Thyroid gland (tissue), 4 donors: Measurements from ENCODE around the gene PPP3CA. TPM values are rescaled to one million over a fixed set of nuclear protein-coding genes. Genes with fewer than 3 reads are reported as not detected.

Source experiments
- DNase-seq, 2 donors: peaks; one replicate each; pipeline ENCODE4 v3.0.0-alpha.2; 2019
- H3K27ac ChIP-seq, 3 donors: fragments of 200-600 bp; sonication (generic); 1 replicate in 2 of 3; 2 replicates in 1 of 3; pipeline ENCODE4 v1.5.1; 2016 to 2019; ENCODE audit warnings: mild to moderate bottlenecking in 1 of 3, moderate library complexity in 1 of 3
- H3K27me3 ChIP-seq: fragments of 200-600 bp; sonication (generic); one replicate; pipeline ENCODE4 v1.5.1; 2019
- H3K36me3 ChIP-seq, 2 donors: fragments of 200-600 bp; sonication (generic); one replicate each; pipeline ENCODE4 v1.5.1; 2016 to 2019
- H3K4me1 ChIP-seq, 2 donors: fragments of 200-600 bp; sonication (generic); one replicate each; pipeline ENCODE4 v1.5.1; 2017 to 2019
- H3K4me3 ChIP-seq, 3 donors: fragments of 200-600 bp; sonication (generic); replicated peaks in 1 of 3; 1 replicate in 2 of 3; 2 replicates in 1 of 3; pipeline ENCODE4 v1.5.1; 2016; ENCODE audit warnings: mild to moderate bottlenecking in 1 of 3
- H3K9me3 ChIP-seq: fragments of 200-600 bp; sonication (generic); one replicate; pipeline ENCODE4 v1.5.1; 2017
- POLR2A ChIP-seq, 2 donors: fragments of 450-650 bp; IDR thresholded peaks; one replicate each; pipeline ENCODE4 v1.6.1; 2017; ENCODE audit warnings: antibody characterized with exemption in 2 of 2, mild to moderate bottlenecking in 2 of 2, moderate library complexity in 1 of 2
- whole genome bisulfite sequencing, 2 donors: methylation state at CpG; one replicate each; pipeline ENCODE4 v1.1.5; 2017; 5-methylcytosine and 5-hydroxymethylcytosine counted together
- intact Hi-C: fragments of 100-400 bp; cut with DNase I; formaldehyde crosslinking; loops from one replicate; pipeline ENCODE4 v1.15.1; 2023
- total RNA-seq, 4 donors: library from RNA; depleted of rRNA; stranded (reverse); fragments of >200 nt; gene quantifications; one replicate each; pipeline ENCODE4 v1.2.3, GENCODE V29; 2016
- TF ChIP-seq, protein P1 (sequence below), 6 experiments: fragments of 200-600 bp in 3 of 6; fragments of 450-650 bp in 3 of 6; sonication (generic) in 3 of 6; IDR thresholded peaks; one replicate each; pipeline ENCODE4 v1.5.1; 2016 to 2019; ENCODE audit warnings: antibody characterized with exemption in 6 of 6, mild to moderate bottlenecking in 2 of 6, inconsistent platforms in 1 of 6, moderate library complexity in 1 of 6

Gene PPP3CA
- total RNA-seq, 4 donors from 2014 or later: 31.6 to 45.8 (median 34.4) TPM

DNA sequence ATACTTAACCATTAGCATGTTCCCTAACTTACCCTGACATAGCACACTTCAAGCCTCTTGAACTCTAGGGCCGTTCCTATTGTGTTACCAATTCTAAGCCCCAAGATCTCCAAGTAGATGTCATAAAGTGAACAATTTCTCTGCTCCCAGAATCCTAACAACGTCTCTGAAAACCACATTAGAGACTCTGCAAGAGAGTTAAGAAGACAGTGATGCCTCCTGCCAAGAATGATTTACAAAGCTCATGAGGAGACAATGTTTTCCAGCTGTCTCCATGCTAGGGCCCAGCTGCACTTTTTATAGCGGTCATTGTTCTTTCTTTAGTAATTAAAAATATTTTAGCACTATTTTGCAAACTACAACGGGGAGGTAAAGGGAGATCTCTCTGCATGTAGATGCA is 358.4 kb downstream of the PPP3CA start:
- intact Hi-C loops: no loop called here
- TF ChIP-seq, protein P1, sequence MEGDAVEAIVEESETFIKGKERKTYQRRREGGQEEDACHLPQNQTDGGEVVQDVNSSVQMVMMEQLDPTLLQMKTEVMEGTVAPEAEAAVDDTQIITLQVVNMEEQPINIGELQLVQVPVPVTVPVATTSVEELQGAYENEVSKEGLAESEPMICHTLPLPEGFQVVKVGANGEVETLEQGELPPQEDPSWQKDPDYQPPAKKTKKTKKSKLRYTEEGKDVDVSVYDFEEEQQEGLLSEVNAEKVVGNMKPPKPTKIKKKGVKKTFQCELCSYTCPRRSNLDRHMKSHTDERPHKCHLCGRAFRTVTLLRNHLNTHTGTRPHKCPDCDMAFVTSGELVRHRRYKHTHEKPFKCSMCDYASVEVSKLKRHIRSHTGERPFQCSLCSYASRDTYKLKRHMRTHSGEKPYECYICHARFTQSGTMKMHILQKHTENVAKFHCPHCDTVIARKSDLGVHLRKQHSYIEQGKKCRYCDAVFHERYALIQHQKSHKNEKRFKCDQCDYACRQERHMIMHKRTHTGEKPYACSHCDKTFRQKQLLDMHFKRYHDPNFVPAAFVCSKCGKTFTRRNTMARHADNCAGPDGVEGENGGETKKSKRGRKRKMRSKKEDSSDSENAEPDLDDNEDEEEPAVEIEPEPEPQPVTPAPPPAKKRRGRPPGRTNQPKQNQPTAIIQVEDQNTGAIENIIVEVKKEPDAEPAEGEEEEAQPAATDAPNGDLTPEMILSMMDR (IDR thresholded peaks at IDR 0.05): no peak
- TF ChIP-seq POLR2A (IDR thresholded peaks at IDR 0.05): no peak
- 69 to 74% methylated on average over 4 of the region's 4 CpGs for WGBS, 2 donors

DNA sequence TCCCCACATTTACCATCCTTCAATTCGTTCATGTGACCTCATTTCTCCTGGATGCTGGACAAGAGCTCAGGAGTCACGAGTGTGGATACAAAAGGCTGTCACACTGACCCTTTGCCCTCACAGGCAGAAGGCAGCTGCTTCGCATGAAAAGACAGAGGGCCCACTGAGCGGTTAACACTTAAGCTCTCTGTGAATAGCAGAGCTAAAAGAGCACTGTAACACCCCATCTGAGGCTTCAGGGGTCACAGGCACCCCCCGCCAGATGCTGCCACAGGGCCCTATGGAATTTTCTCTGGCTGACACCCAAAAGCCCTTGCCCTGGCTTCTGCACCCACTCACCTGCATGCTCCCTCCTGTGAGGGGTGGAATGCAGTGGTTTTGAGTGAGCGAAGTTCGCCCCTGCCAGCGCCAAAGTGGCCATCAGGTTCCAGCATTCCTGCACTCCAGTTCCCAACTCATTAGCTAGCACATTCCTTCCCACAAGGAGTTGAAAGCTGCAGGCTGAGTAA is 360.9 kb downstream of the PPP3CA start:
- H3K4me1 ChIP-seq: no peaks in the 10 kb centered on the region
- no peaks in the 10 kb centered on the region for H3K9me3 ChIP-seq
- no peak overlapping the region for H3K4me3 ChIP-seq
- TF ChIP-seq, protein P1 (IDR thresholded peaks at IDR 0.05): no peak
- no peak for TF ChIP-seq POLR2A (IDR thresholded peaks at IDR 0.05)
- no peaks in the 10 kb centered on the region for H3K36me3 ChIP-seq
- H3K27me3 ChIP-seq: no peaks in the 10 kb centered on the region
- H3K27ac ChIP-seq: no peak overlapping the region
- 39 to 44% methylated on average over 7 to 8 of the region's 8 CpGs for WGBS, 2 donors
- peak; percentile 22 to 53 for DNase-seq
- intact Hi-C loops: no loop called here

More for the DNA sequence above, 358.4 kb downstream of the PPP3CA start:
- DNase-seq: no peak
- no peaks in the 10 kb centered on the region for H3K36me3 ChIP-seq
- H3K4me3 ChIP-seq: no peak overlapping the region
- H3K9me3 ChIP-seq: no peaks in the 10 kb centered on the region
- H3K4me1 ChIP-seq: no peaks in the 10 kb centered on the region
- no peak overlapping the region for H3K27ac ChIP-seq
- H3K27me3 ChIP-seq: no peaks in the 10 kb centered on the region

DNA sequence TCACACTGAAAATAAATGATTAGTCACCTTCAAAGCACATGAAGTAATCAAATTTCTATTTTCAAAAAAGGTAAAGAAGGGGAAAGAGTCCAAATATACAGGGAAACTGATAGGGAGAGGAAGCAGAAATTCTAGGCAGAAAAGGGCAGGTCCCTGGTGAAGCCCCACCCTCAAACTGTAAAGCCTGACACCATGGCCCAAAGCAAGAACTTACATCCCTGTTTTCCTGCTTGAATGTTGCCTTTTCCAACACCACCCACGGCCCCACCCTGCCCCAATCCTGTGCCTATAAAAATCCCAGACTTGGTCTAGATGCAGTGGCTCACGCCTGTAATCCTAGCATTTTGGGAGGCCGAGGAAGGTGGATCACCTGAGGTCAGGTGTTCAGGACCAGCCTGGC is 361.8 kb downstream of the PPP3CA start:
- Histone ChIP-seq H3K4me1 (no peaks in the 10 kb centered on the region), H3K27ac (no peak overlapping the region), H3K9me3 (no peaks in the 10 kb centered on the region), H3K27me3 (no peaks in the 10 kb centered on the region), H3K36me3 (no peaks in the 10 kb centered on the region), H3K4me3 (no peak overlapping the region)
- no peak for TF ChIP-seq POLR2A (IDR thresholded peaks at IDR 0.05)
- TF ChIP-seq, protein P1 (IDR thresholded peaks at IDR 0.05): no peak
- no peak for DNase-seq
- 87 to 97% methylated on average over 3 of the region's 3 CpGs for WGBS, 2 donors
- intact Hi-C loops: no loop called here

DNA sequence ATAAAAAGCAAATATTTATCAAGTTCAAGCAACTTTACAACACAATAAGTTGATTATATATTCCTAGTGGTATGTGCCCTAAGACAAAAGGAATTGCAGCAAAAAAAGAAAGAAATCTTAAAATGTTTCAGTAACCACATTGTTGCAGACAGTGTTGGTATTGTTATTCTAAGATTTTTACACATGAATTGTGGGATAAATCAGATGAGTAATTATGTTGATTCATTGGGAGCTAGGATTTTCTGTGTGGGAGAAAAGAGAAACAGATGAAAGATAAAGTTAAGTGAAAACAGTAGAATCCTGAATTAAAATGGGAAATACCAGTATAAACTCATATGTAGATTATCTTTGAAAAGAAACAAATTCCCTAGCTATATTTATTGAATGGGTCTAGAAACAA is 362.4 kb downstream of the PPP3CA start:
- H3K9me3 ChIP-seq: no peaks in the 10 kb centered on the region
- no peaks in the 10 kb centered on the region for H3K27me3 ChIP-seq
- no peak overlapping the region for H3K4me3 ChIP-seq
- no peak overlapping the region for H3K27ac ChIP-seq
- no peak for DNase-seq
- no peaks in the 10 kb centered on the region for H3K4me1 ChIP-seq
- no peaks in the 10 kb centered on the region for H3K36me3 ChIP-seq
- TF ChIP-seq, protein P1 (IDR thresholded peaks at IDR 0.05): no peak
- no peak for TF ChIP-seq POLR2A (IDR thresholded peaks at IDR 0.05)
- intact Hi-C loops: no loop called here

DNA sequence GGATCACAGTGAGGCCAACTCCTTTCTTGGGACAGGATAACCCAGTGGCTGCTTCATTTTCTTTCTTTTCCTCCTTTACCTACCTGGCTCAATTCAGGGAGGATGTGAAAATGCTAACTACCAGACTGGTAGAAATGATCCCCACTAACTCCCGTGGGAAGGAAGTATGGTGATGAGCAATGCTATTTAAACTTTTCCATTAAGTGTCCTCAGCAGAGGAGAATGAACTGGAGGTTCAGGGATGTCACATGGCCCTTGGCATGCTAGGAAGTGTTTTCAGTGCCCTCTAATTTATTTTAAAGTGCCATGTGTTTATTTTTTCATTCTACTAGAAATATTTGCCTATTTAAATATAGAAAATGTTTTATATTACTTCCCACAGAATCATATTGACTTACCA is 363.9 kb downstream of the PPP3CA start:
- no peaks in the 10 kb centered on the region for H3K27me3 ChIP-seq
- WGBS, 2 donors: 46 to 49% methylated on average over 1 of the region's 1 CpG
- TF ChIP-seq POLR2A (IDR thresholded peaks at IDR 0.05): no peak
- TF ChIP-seq, protein P1 (IDR thresholded peaks at IDR 0.05): no peak
- H3K9me3 ChIP-seq: no peaks in the 10 kb centered on the region
- H3K36me3 ChIP-seq: no peaks in the 10 kb centered on the region
- intact Hi-C loops: no loop called here
- H3K4me1 ChIP-seq: no peaks in the 10 kb centered on the region
- H3K27ac ChIP-seq: no peak overlapping the region
- no peak overlapping the region for H3K4me3 ChIP-seq
- no peak for DNase-seq
